ENCODE data around the gene ZNF385A. TPM values are rescaled to one million over a fixed set of nuclear protein-coding genes. Genes with fewer than 3 reads are reported as not detected.

ZNF385A gene
- total RNA-seq, 2 donors from 2014 or later: 3.4 to 5.7 TPM

GRCh38 chr12:54371328-54372112, 13.0 kb downstream of the ZNF385A start:
- DNase-seq (no peak), ATAC-seq (no peak)
- H3K9me3 ChIP-seq (ENCODE audit: control insufficient read depth, low read length, poor library complexity, severe bottlenecking): no peaks in the 10 kb centered on the region
- Mint-ChIP-seq H3K4me3 (no peak overlapping the region), H3K27ac (peak overlapping the region; percentile 19), H3K27me3 (no peaks in the 10 kb centered on the region), H3K4me1 (peaks cover 30% of the 10 kb centered on the region), H3K36me3 (ENCODE audit: low read depth) (no peaks in the 10 kb centered on the region)

DNA sequence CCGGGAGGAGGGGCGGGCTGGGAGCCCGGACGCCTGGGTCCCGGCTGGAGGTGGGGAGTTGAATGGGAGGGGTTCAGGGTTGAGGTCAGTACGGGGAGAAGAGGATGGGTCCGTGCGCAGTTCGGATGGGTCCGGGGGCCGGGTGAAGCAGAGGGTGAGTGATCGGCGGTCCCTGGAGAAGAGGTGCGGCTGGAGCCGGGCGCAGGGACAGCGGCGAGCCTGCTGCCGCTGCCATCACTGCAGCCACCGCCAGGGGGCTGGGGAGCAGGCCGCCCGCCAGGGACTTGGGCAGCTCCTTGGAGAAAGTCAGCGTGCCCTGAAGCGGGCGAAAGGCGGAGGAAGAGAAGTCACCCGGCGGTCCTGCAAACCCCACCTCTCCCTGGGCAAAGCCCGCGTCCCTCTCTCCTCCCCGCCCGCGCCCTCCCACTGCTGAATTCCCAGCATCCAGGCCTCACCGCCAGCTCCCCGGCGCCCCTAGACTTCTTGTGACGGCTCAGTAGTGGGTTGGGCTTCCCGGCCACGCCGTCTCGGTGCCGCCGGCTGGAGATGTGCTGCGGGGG, 14.3 kb downstream of the ZNF385A start:
- H3K4me3 Mint-ChIP-seq: no peak overlapping the region

DNA sequence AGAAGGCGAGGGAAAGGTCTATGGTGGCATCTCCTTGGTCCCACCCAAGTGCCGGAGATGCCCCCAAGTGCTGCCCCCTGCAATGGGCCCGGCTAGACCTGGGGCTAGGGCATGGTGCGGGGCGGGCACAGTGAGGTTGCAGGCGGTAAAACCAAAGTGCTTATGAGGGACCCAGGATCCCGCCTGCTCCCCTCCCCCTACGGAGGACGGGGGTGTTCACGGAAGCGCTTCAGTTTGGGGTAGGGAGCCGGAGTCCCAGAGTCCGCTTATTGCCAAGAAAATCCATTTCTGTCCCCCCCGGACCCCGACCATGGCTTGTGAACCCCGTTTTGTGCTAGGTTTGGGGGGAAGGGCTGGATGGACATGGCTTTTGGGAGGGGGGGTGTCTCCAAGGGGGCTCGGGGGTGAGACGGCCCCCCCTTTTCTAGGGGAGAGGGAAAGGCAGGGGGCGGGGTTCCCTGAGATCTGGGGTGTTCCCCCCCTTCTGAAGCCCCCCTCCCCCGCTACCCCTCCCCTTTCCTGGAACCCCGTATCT, 14.9 kb downstream of the ZNF385A start:
- Mint-ChIP-seq H3K27me3 (no peaks in the 10 kb centered on the region), H3K36me3 (ENCODE audit: low read depth) (no peaks in the 10 kb centered on the region), H3K27ac (no peak overlapping the region), H3K4me3 (peak overlapping the region; percentile 73), H3K4me1 (peaks cover 30% of the 10 kb centered on the region)
- ATAC-seq: no peak
- DNase-seq: no peak
- H3K9me3 ChIP-seq (ENCODE audit: control insufficient read depth, low read length, poor library complexity, severe bottlenecking): no peaks in the 10 kb centered on the region

More for the DNA sequence above, 14.3 kb downstream of the ZNF385A start:
- no peaks in the 10 kb centered on the region for H3K9me3 ChIP-seq (ENCODE audit: control insufficient read depth, low read length, poor library complexity, severe bottlenecking)
- peaks cover 30% of the 10 kb centered on the region for H3K4me1 Mint-ChIP-seq
- peak overlapping the region; percentile 19 for H3K27ac Mint-ChIP-seq
- DNase-seq (no peak), ATAC-seq (no peak)
- H3K27me3 Mint-ChIP-seq: no peaks in the 10 kb centered on the region
- no peaks in the 10 kb centered on the region for H3K36me3 Mint-ChIP-seq (ENCODE audit: low read depth)

DNA sequence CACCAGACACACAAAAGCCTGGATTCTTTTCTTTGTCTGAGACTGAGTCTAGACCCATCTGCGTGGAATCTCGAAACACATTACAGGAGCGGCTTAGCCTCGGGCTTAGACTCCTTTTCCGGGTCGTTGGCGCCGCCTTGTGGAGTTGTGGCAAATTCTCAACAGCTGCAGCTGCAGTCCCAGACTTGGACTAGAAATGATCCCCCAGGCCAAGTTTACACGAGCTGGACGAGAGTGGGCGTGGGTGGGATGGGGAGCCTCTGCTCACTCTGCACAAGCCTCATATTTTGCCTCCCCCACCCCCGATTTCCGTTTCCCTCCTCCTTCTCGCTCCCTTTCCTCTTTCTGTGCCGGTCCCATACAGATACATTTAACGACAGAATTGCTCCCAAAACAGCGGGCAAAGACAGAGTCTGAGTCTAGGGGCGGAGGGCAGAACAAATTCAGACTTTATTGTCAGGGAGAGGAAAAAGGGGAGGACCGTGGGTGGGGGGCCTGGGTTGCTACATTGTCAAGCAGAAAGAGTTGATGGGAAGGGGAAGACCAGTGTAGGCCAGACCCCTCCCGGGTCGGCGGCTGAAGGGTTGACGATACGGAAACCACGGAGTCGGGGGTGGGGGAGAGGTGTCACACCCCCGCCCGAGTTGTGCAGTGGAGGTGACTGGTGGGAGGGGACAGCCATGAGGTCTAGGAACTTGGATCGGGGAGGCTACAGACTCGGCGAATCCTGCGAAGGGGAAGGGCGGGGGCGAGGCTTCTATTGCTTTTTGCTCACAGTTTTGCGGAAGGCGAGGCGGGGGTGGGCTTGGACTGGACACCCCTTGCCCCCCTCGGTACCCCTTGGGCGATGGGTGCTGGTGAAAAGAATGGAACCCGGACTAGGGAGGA, 15.6 kb downstream of the ZNF385A start:
- peak overlapping the region; percentile 73 for H3K4me3 Mint-ChIP-seq
- peak; percentile 77 to 89 (median 77) for DNase-seq
- peak overlapping the region; percentile 72 for H3K27ac Mint-ChIP-seq

GRCh38 chr12:54368025-54368708, 16.4 kb downstream of the ZNF385A start:
- peak overlapping the region; percentile 72 for H3K27ac Mint-ChIP-seq
- no peaks in the 10 kb centered on the region for H3K36me3 Mint-ChIP-seq (ENCODE audit: low read depth)
- H3K4me1 Mint-ChIP-seq: peaks cover 42% of the 10 kb centered on the region
- ATAC-seq (peak; percentile 28), DNase-seq (no peak)
- no peaks in the 10 kb centered on the region for H3K27me3 Mint-ChIP-seq
- peak overlapping the region; percentile 73 for H3K4me3 Mint-ChIP-seq
- H3K9me3 ChIP-seq (ENCODE audit: control insufficient read depth, low read length, poor library complexity, severe bottlenecking): no peaks in the 10 kb centered on the region

More for the DNA sequence above, 15.6 kb downstream of the ZNF385A start:
- H3K36me3 Mint-ChIP-seq (ENCODE audit: low read depth): no peaks in the 10 kb centered on the region
- peak; percentile 88 for ATAC-seq
- peaks cover 37% of the 10 kb centered on the region for H3K4me1 Mint-ChIP-seq
- H3K9me3 ChIP-seq (ENCODE audit: control insufficient read depth, low read length, poor library complexity, severe bottlenecking): no peaks in the 10 kb centered on the region
- H3K27me3 Mint-ChIP-seq: no peaks in the 10 kb centered on the region

DNA sequence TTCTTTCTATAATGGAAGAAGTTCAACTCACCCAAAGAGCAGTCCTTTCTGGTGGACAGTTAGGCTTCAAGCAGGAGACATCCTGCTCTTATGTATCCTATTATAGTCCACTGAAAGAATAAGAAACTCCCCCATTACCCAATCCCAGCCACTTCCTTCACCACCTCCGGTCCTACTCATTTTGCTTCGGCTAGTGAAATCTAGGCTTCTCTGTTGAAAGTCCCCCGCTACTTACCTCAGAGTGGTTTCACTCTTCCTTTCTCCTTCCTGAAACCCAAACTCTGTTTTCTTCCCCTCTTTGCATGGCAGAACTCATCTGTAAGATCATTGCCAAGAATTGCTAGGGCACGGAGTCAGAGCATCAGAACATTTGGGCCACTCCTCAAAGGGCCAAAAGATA, 20.1 kb downstream of the ZNF385A start, which contains the start of gene GPR84:
TSS of gene GPR84 (minus strand) at position 74 of the 400 bp plus-strand sequence. CDS start 635 bp downstream, outside the sequence.
- no peaks in the 10 kb centered on the region for H3K9me3 ChIP-seq (ENCODE audit: control insufficient read depth, low read length, poor library complexity, severe bottlenecking)
- DNase-seq: no peak
- peak within 1 kb of the TSS; percentile 94 for H3K27ac Mint-ChIP-seq
- H3K36me3 Mint-ChIP-seq (ENCODE audit: low read depth): no peaks in the 10 kb centered on the region
- peak; percentile 56 for ATAC-seq
- H3K4me3 Mint-ChIP-seq: peak within 1 kb of the TSS; percentile 81
- no peaks in the 10 kb centered on the region for H3K27me3 Mint-ChIP-seq
- peaks cover 37% of the 10 kb centered on the region for H3K4me1 Mint-ChIP-seq

DNA sequence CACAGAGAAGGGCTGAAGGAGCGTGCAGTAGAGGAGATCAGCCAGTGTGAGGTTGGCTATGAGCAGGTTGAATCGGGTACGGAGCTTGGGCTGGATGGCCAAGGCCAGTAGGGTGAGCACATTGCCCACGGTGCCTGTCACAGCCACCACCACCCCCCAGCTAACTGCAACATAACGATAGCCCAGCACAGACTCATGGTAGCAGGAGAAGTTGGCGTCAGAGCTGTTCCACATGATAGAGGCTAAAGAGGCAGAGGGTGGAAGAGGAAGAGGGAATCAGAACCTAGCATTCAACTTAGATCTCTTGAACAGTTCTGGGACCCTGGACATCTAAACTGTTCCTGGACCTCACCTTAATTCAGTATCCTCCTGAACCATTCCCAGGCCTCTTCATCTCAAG, 20.9 kb downstream of the ZNF385A start:
- Mint-ChIP-seq H3K4me3 (peak overlapping the region; percentile 81), H3K36me3 (ENCODE audit: low read depth) (no peaks in the 10 kb centered on the region), H3K27me3 (no peaks in the 10 kb centered on the region), H3K4me1 (peaks cover 29% of the 10 kb centered on the region), H3K27ac (peak overlapping the region; percentile 94)
- no peak for DNase-seq
- H3K9me3 ChIP-seq (ENCODE audit: control insufficient read depth, low read length, poor library complexity, severe bottlenecking): no peaks in the 10 kb centered on the region
- ATAC-seq: no peak

GRCh38 chr12:54363047-54363446, 21.5 kb downstream of the ZNF385A start:
- Mint-ChIP-seq H3K4me1 (peaks cover 25% of the 10 kb centered on the region), H3K36me3 (ENCODE audit: low read depth) (no peaks in the 10 kb centered on the region), H3K4me3 (peak overlapping the region; percentile 19), H3K27ac (no peak overlapping the region), H3K27me3 (no peaks in the 10 kb centered on the region)
- ATAC-seq (no peak), DNase-seq (no peak)
- H3K9me3 ChIP-seq (ENCODE audit: control insufficient read depth, low read length, poor library complexity, severe bottlenecking): no peaks in the 10 kb centered on the region

GRCh38 chr12:54360717-54361456, 23.6 kb downstream of the ZNF385A start:
- no peaks in the 10 kb centered on the region for H3K36me3 Mint-ChIP-seq (ENCODE audit: low read depth)
- DNase-seq (peak in 1 of 3 donors; percentile 35), ATAC-seq (no peak)
- H3K27me3 Mint-ChIP-seq: no peaks in the 10 kb centered on the region
- H3K4me3 Mint-ChIP-seq: peak overlapping the region; percentile 9
- H3K9me3 ChIP-seq (ENCODE audit: control insufficient read depth, low read length, poor library complexity, severe bottlenecking): no peaks in the 10 kb centered on the region
- H3K4me1 Mint-ChIP-seq: peaks cover 21% of the 10 kb centered on the region
- no peak overlapping the region for H3K27ac Mint-ChIP-seq

DNA sequence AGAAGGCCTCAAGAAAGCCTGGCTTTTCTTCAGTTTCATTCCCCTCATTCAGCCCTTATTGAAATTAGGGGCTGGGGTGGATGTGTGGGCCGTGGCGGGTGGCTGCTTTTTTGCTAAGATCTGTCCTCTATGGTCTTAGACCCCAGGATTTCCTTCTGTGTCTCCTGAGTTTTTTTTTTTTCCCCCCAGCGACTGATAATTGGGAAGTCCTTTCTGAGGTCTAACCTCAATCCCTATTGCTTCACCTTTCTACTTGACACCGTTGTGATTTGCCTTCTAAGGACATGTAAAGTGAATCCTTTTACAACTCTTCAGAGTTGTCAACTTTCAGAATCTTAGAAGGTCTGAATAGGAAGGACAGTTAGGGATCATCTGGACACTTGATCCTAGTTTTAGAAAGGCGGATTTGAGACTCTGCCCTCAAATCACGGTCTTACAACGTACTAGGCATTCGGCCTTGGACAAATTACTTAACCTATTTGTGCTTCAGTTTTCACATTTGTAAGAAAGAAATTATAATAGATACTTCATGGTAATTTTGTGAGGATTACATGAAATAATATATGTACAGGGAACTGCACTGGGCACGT, 24.7 kb downstream of the ZNF385A start:
- Mint-ChIP-seq H3K4me3 (no peak overlapping the region), H3K4me1 (peaks cover 20% of the 10 kb centered on the region), H3K27me3 (no peaks in the 10 kb centered on the region), H3K27ac (no peak overlapping the region), H3K36me3 (ENCODE audit: low read depth) (peaks cover 2% of the 10 kb centered on the region)
- H3K9me3 ChIP-seq (ENCODE audit: control insufficient read depth, low read length, poor library complexity, severe bottlenecking): no peaks in the 10 kb centered on the region
- ATAC-seq (no peak), DNase-seq (no peak)

DNA sequence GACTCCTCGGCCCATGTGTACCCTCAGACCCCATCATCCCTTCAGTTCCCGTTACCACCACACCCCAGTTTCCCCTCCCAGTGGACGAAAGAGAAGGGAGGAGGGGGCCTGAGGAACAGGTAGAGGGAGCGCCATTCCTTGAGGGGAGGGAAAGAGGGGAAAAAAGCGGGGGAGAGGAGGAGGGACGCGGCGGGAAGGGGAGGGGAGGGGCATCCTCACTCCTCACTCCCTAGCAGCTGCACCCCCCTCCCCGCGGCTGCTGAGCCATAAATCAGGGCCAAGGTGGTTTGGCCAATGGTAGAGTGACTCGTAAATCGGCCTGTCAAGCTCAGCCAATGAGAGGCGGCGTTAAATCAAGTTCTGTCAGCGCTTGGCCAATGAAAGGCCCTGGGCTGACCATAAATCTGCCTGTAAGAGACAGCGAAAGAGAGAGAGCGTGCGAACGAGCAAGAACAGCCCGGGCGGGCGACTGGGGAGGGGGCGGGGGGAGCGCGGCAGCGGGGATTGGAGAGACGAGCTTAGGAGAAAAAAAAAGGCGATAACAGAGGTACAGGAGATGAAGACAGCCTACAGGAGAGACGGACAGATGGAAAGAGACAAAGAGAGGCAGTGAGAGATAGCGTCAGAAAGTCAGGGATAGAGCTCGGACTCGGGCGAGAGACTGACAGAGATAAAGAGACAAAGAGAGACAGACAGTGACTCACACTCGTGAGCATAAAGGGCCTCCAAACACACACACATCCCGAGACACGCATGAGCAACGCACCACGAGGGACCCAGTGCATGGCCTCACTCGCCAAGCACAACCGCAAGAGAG, 25.4 kb downstream of the ZNF385A start:
- H3K36me3 Mint-ChIP-seq (ENCODE audit: low read depth): peaks cover 5% of the 10 kb centered on the region
- H3K27me3 Mint-ChIP-seq: no peaks in the 10 kb centered on the region
- no peak overlapping the region for H3K4me3 Mint-ChIP-seq
- no peaks in the 10 kb centered on the region for H3K9me3 ChIP-seq (ENCODE audit: control insufficient read depth, low read length, poor library complexity, severe bottlenecking)
- no peak overlapping the region for H3K27ac Mint-ChIP-seq
- peak; percentile 83 to 90 (median 85) for DNase-seq
- peaks cover 15% of the 10 kb centered on the region for H3K4me1 Mint-ChIP-seq
- peak; percentile 97 for ATAC-seq
